IMR-90 (cell line): Measurements from ENCODE around the gene FNDC1. TPM values are rescaled to one million over a fixed set of nuclear protein-coding genes. Genes with fewer than 3 reads are reported as not detected.

ENCODE experiments used
- ATAC-seq: fragments of 200-7000 bp; cut with Tn5 transposase; 2 replicates; pipeline ENCODE4 v1.9.1; 2020; ENCODE audit warnings: low read depth, mild to moderate bottlenecking, moderate library complexity
- BruUV-seq: library from RNA; stranded (reverse); fragments of 400-500 nt; replicated peaks from 2 replicates; lab custom pipeline; 2021; lab: Mats Ljungman, UMichigan
- CTCF ChIA-PET: fragments of 300-600 bp; formaldehyde crosslinking; extraction: SDS; loops from one replicate; lab custom pipeline; 2021; ENCODE audit warnings: antibody characterized with exemption; lab: Yijun Ruan, JAX
- POLR2A ChIA-PET: fragments of 300-600 bp; sonication (Branson Sonifier 250); formaldehyde crosslinking; loops from one replicate; lab custom pipeline; 2022; ENCODE audit warnings: antibody characterized with exemption; ENCODE audit not compliant: unreplicated experiment; lab: Charles Lee
- DNase-seq: peaks from one replicate; pipeline ENCODE4 v3.0.0; 2013
- H2AFZ ChIP-seq: replicated peaks from 2 replicates; pipeline ENCODE3; 2013; ENCODE audit warnings: low read length, mild to moderate bottlenecking; ENCODE audit not compliant: poor library complexity
- H2AK5ac ChIP-seq: 2 replicates; pipeline ENCODE4 v1.6.1; 2013; ENCODE audit warnings: low read depth, low read length, inconsistent platforms
- H2AK9ac ChIP-seq: replicated peaks from 2 replicates; pipeline ENCODE3; 2013; ENCODE audit warnings: mild to moderate bottlenecking, low read depth, low read length, moderate library complexity; ENCODE audit not compliant: poor library complexity
- H2BK120ac ChIP-seq: 2 replicates; pipeline ENCODE4 v1.6.1; 2013; ENCODE audit warnings: low read depth, low read length, inconsistent platforms
- H2BK15ac ChIP-seq: 3 replicates; pipeline ENCODE4 v1.6.1; 2013; ENCODE audit warnings: low read depth, low read length, inconsistent platforms
- H2BK20ac ChIP-seq: 2 replicates; pipeline ENCODE4 v1.6.1; 2013; ENCODE audit warnings: low read depth, mild to moderate bottlenecking, inconsistent platforms, low read length, moderate library complexity
- H2BK5ac ChIP-seq: 2 replicates; pipeline ENCODE4 v1.6.1; 2013; ENCODE audit warnings: mild to moderate bottlenecking, low read depth, low read length, inconsistent platforms; ENCODE audit not compliant: poor library complexity, severe bottlenecking
- H3K14ac ChIP-seq: replicated peaks from 2 replicates; pipeline ENCODE4 v1.6.1; 2013; ENCODE audit warnings: low read depth, low read length, inconsistent platforms
- H3K18ac ChIP-seq: 2 replicates; pipeline ENCODE4 v1.6.1; 2013; ENCODE audit warnings: low read depth, low read length, control low read depth
- H3K23ac ChIP-seq: 2 replicates; pipeline ENCODE4 v1.6.1; 2013; ENCODE audit warnings: low read depth, low read length, inconsistent platforms
- H3K27ac ChIP-seq: 2 replicates; pipeline ENCODE4 v1.5.1; 2013; ENCODE audit warnings: mild to moderate bottlenecking, control low read depth, low read length; ENCODE audit not compliant: insufficient read depth
- H3K27me3 ChIP-seq: 2 replicates; pipeline ENCODE4 v1.6.1; 2013; ENCODE audit warnings: low read length; ENCODE audit not compliant: control insufficient read depth, insufficient read depth
- H3K36me3 ChIP-seq: 2 replicates; pipeline ENCODE4 v1.6.1; 2013; ENCODE audit warnings: low read length, mixed read lengths; ENCODE audit not compliant: control insufficient read depth, insufficient read depth
- H3K4ac ChIP-seq: 2 replicates; pipeline ENCODE4 v1.6.1; 2013; ENCODE audit warnings: low read depth, low read length, inconsistent platforms
- H3K4me1 ChIP-seq: 2 replicates; pipeline ENCODE4 v1.6.1; 2013; ENCODE audit warnings: low read length, mixed read lengths; ENCODE audit not compliant: control insufficient read depth, insufficient read depth
- H3K4me2 ChIP-seq: 2 replicates; pipeline ENCODE4 v1.6.1; 2013; ENCODE audit warnings: low read depth, mild to moderate bottlenecking, control low read depth, low read length, moderate library complexity
- H3K4me3 ChIP-seq: 2 replicates; pipeline ENCODE4 v1.5.1; 2013; ENCODE audit warnings: low read depth, mild to moderate bottlenecking, control low read depth, low read length, moderate library complexity; ENCODE audit not compliant: insufficient read depth
- H3K56ac ChIP-seq: 2 replicates; pipeline ENCODE4 v1.6.1; 2013; ENCODE audit warnings: low read length, inconsistent platforms; ENCODE audit not compliant: insufficient read depth; ENCODE audit errors: extremely low read depth
- H3K79me1 ChIP-seq, 2 experiments: 2 replicates each; pipeline ENCODE4 v1.6.1; 2013; ENCODE audit warnings: low read length in 2 of 2, inconsistent platforms in 1 of 2, low read depth in 1 of 2
- H3K9ac ChIP-seq: 2 replicates; pipeline ENCODE4 v1.6.1; 2013; ENCODE audit warnings: low read depth, low read length, control low read depth
- H3K9me1 ChIP-seq: 2 replicates; pipeline ENCODE4 v1.6.1; 2013; ENCODE audit warnings: low read length, inconsistent platforms; ENCODE audit not compliant: insufficient read depth
- H3K9me3 ChIP-seq: 2 replicates; pipeline ENCODE4 v1.6.1; 2013; ENCODE audit warnings: low read length; ENCODE audit not compliant: control insufficient read depth, insufficient read depth
- H4K20me1 ChIP-seq: 2 replicates; pipeline ENCODE4 v1.6.1; 2013; ENCODE audit warnings: low read length, inconsistent platforms; ENCODE audit not compliant: insufficient read depth
- H4K5ac ChIP-seq: 2 replicates; pipeline ENCODE4 v1.6.1; 2013; ENCODE audit warnings: mild to moderate bottlenecking, low read depth, low read length, control low read depth
- H4K8ac ChIP-seq, 2 experiments: 2 replicates each; pipeline ENCODE4 v1.6.1; 2013; ENCODE audit warnings: low read depth in 2 of 2, low read length in 2 of 2, control low read depth in 1 of 2, inconsistent platforms in 1 of 2
- H4K91ac ChIP-seq: 2 replicates; pipeline ENCODE4 v1.6.1; 2013; ENCODE audit warnings: low read depth, low read length, inconsistent platforms; ENCODE audit not compliant: insufficient read depth
- BHLHE40 ChIP-seq: fragments of 150-350 bp; IDR thresholded peaks from 2 replicates; pipeline ENCODE4 v1.6.1; 2016; ENCODE audit warnings: mild to moderate bottlenecking, low read depth, low read length
- CHD1 ChIP-seq: IDR thresholded peaks from 2 replicates; pipeline ENCODE4 v1.6.1; 2012; ENCODE audit warnings: low read depth, low read length, improper control_type of control experiment
- MAZ ChIP-seq: IDR thresholded peaks from 2 replicates; pipeline ENCODE4 v1.6.1; 2012; ENCODE audit warnings: low read depth, mild to moderate bottlenecking, low read length, improper control_type of control experiment, moderate library complexity, borderline replicate concordance
- MXI1 ChIP-seq: IDR thresholded peaks from 2 replicates; pipeline ENCODE4 v1.6.1; 2012; ENCODE audit warnings: low read depth, mild to moderate bottlenecking, low read length, moderate library complexity, borderline replicate concordance
- NFE2L2 ChIP-seq: fragments of 150-350 bp; IDR thresholded peaks from 2 replicates; pipeline ENCODE4 v1.6.1; 2016; ENCODE audit warnings: low read depth, mild to moderate bottlenecking, low read length
- RCOR1 ChIP-seq: IDR thresholded peaks from 2 replicates; pipeline ENCODE4 v1.6.1; 2012; ENCODE audit warnings: mild to moderate bottlenecking, low read length, improper control_type of control experiment; ENCODE audit not compliant: insufficient replicate concordance
- RFX5 ChIP-seq: IDR thresholded peaks from 2 replicates; pipeline ENCODE4 v1.8.0; 2012; ENCODE audit warnings: low read depth, mild to moderate bottlenecking, low read length, moderate library complexity
- WGBS, 2 experiments: methylation state at CpG; one replicate each; pipeline versions ENCODE4 v1.1.5 to v1.1.7; 2013; ENCODE audit warnings: missing lambda C conversion rate in 2 of 2; ENCODE audit not compliant: insufficient read length in 1 of 2; ENCODE audit errors: extremely low coverage in 2 of 2; 5-methylcytosine and 5-hydroxymethylcytosine counted together
- dilution Hi-C: fragments of 300-500 bp; cut with HindIII; formaldehyde crosslinking; loops from one replicate; pipeline ENCODE4 v1.14.3; 2018; ENCODE audit warnings: low sequenced_read_pairs; ENCODE audit not compliant: unreplicated experiment
- in situ Hi-C: fragments of 300-500 bp; cut with MboI; formaldehyde crosslinking; loops from 3 replicates; pipeline ENCODE4 v1.14.3; 2019; ENCODE audit warnings: low sequenced_read_pairs, inconsistent platforms, mixed read lengths
- intact Hi-C: fragments of 100-400 bp; cut with micrococcal nuclease; formaldehyde crosslinking; loops from 2 replicates; pipeline ENCODE4 v1.10.0; 2022
- polyA plus RNA-seq, 3 experiments: library from polyadenylated mRNA; depleted of rRNA; stranded (reverse); fragments of >200 nt; gene quantifications; 2 replicates each; pipeline ENCODE4 v1.2.3, GENCODE V29; 2012; ENCODE audit warnings: low replicate concordance in 1 of 3
- total RNA-seq: library from RNA; depleted of rRNA; stranded (reverse); fragments of >200 nt; gene quantifications from 2 replicates; pipeline ENCODE4 v1.2.3, GENCODE V29; 2012
- TF ChIP-seq, protein P1 (sequence below): conservative IDR thresholded peaks from 2 replicates; pipeline ENCODE4 v1.5.1; 2012; ENCODE audit warnings: mild to moderate bottlenecking, low read depth, low read length, improper control_type of control experiment
- TF ChIP-seq, protein P2 (sequence below): fragments of 150-350 bp; IDR thresholded peaks from 2 replicates; pipeline ENCODE4 v1.6.1; 2016; ENCODE audit warnings: low read depth, mild to moderate bottlenecking, low read length, moderate library complexity, borderline replicate concordance
- TF ChIP-seq, protein P3 (sequence below): fragments of 150-350 bp; IDR thresholded peaks from 2 replicates; pipeline ENCODE4 v1.6.1; 2017; ENCODE audit warnings: mild to moderate bottlenecking, antibody characterized with exemption, low read length, low read depth

Gene FNDC1
- total and polyA plus RNA-seq, 2 of the 4 experiments (the other 2 are of a cell fraction) = 0.03 TPM; not detected in 1

DNA sequence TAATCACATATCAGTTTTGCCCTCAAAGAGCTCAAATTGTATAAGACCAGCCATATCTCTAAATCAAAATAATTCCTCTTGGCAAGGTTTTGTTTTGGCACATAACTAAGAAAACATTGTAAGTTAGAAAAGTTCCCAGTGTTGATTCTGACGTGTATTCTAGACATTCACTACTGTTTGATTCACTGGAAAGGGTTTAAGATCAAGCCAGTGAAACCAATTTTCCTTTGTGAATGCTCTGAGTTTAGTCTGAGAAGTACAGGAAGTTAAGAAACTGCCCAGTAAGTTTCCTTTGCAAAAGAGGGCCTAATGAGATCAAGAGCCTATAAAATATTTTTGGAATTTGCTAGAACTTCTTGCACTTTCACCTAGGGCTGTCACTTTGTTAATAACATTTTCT, 143.0 kb downstream of the FNDC1 start:
- Histone ChIP-seq H3K23ac (no peak overlapping the region), H2AK9ac (no peak overlapping the region), H3K9me3 (peaks cover 6% of the 10 kb centered on the region), H2BK5ac (no peak overlapping the region), H3K18ac (no peak overlapping the region), H4K20me1 (no peaks in the 10 kb centered on the region), H3K9ac (no peak overlapping the region), H2BK20ac (no peak overlapping the region), H3K56ac (no peak overlapping the region), H4K91ac (no peak overlapping the region), H3K36me3 (no peaks in the 10 kb centered on the region), H3K4ac (no peak overlapping the region), H2BK120ac (no peak overlapping the region), H2AK5ac (no peak overlapping the region), H2BK15ac (no peak overlapping the region), H2AFZ (no peak overlapping the region), H3K14ac (no peak overlapping the region), H3K4me2 (no peak overlapping the region), H3K27ac (no peak overlapping the region), H3K4me1 (no peaks in the 10 kb centered on the region), H3K4me3 (no peak overlapping the region), H4K5ac (no peak overlapping the region), H3K9me1 (no peaks in the 10 kb centered on the region), H3K27me3 (no peaks in the 10 kb centered on the region), H4K8ac (no peak overlapping the region), H3K79me1 (no peaks in the 10 kb centered on the region)
- intact Hi-C loops = no loop called here
- TF ChIP-seq, protein P1, sequence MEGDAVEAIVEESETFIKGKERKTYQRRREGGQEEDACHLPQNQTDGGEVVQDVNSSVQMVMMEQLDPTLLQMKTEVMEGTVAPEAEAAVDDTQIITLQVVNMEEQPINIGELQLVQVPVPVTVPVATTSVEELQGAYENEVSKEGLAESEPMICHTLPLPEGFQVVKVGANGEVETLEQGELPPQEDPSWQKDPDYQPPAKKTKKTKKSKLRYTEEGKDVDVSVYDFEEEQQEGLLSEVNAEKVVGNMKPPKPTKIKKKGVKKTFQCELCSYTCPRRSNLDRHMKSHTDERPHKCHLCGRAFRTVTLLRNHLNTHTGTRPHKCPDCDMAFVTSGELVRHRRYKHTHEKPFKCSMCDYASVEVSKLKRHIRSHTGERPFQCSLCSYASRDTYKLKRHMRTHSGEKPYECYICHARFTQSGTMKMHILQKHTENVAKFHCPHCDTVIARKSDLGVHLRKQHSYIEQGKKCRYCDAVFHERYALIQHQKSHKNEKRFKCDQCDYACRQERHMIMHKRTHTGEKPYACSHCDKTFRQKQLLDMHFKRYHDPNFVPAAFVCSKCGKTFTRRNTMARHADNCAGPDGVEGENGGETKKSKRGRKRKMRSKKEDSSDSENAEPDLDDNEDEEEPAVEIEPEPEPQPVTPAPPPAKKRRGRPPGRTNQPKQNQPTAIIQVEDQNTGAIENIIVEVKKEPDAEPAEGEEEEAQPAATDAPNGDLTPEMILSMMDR = no peak
- TF ChIP-seq, protein P2, sequence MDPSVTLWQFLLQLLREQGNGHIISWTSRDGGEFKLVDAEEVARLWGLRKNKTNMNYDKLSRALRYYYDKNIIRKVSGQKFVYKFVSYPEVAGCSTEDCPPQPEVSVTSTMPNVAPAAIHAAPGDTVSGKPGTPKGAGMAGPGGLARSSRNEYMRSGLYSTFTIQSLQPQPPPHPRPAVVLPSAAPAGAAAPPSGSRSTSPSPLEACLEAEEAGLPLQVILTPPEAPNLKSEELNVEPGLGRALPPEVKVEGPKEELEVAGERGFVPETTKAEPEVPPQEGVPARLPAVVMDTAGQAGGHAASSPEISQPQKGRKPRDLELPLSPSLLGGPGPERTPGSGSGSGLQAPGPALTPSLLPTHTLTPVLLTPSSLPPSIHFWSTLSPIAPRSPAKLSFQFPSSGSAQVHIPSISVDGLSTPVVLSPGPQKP = no peak
- TF ChIP-seq NFE2L2 (no peak), MXI1 (no peak), CHD1 (no peak), RCOR1 (no peak), RFX5 (no peak), BHLHE40 (no peak), MAZ (no peak)
- TF ChIP-seq, protein P3, sequence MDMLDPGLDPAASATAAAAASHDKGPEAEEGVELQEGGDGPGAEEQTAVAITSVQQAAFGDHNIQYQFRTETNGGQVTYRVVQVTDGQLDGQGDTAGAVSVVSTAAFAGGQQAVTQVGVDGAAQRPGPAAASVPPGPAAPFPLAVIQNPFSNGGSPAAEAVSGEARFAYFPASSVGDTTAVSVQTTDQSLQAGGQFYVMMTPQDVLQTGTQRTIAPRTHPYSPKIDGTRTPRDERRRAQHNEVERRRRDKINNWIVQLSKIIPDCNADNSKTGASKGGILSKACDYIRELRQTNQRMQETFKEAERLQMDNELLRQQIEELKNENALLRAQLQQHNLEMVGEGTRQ = no peak
- ChIA-PET CTCF (no interaction called here), POLR2A (no interaction called here)
- DNase-seq (no peak), ATAC-seq (no peak)
- in situ Hi-C loops = no loop called here
- WGBS, 2 experiments = 0% methylated on average over 1 of the region's 1 CpG; no CpG with 5 or more reads in 1 of the 2 experiments
- BruUV-seq = no TSS peak
- dilution Hi-C loops = no loop called here
